HepG2 (cell line): ENCODE data around the gene C12orf60. TPM values are rescaled to one million over a fixed set of nuclear protein-coding genes. Genes with fewer than 3 reads are reported as not detected.
A peak's percentile ranks its signal among the peaks of the same experiment; 100 is the strongest.

Experiments
- GABPB1 ChIP-seq: IDR thresholded peaks from 2 replicates; pipeline ENCODE4 v1.6.1; 2016; ENCODE audit warnings: mild to moderate bottlenecking, missing genetic modification reagents, moderate library complexity, missing compliant biosample characterization
- HOXA3 ChIP-seq: sonication (generic); formaldehyde crosslinking; IDR thresholded peaks from 2 replicates; pipeline ENCODE4 v1.5.0; 2020; ENCODE audit warnings: missing genetic modification reagents
- POGZ ChIP-seq: sonication (generic); formaldehyde crosslinking; IDR thresholded peaks from 2 replicates; pipeline ENCODE4 v1.4.0; 2020; ENCODE audit warnings: mild to moderate bottlenecking, missing genetic modification reagents
- ZBTB7B ChIP-seq: sonication (generic); formaldehyde crosslinking; IDR thresholded peaks from 2 replicates; pipeline ENCODE4 v1.4.0; 2020; ENCODE audit warnings: missing genetic modification reagents
- ZNF263 ChIP-seq: sonication (generic); formaldehyde crosslinking; IDR thresholded peaks from 2 replicates; pipeline ENCODE4 v1.4.0; 2020; ENCODE audit warnings: missing genetic modification reagents
- ZNF556 ChIP-seq: sonication (generic); formaldehyde crosslinking; IDR thresholded peaks from 2 replicates; pipeline ENCODE4 v1.4.0; 2020; ENCODE audit warnings: mild to moderate bottlenecking, missing genetic modification reagents, borderline replicate concordance
- ZNF709 ChIP-seq: sonication (generic); formaldehyde crosslinking; IDR thresholded peaks from 2 replicates; pipeline ENCODE4 v1.5.0; 2020; ENCODE audit warnings: mild to moderate bottlenecking, missing genetic modification reagents
- ZNF749 ChIP-seq: sonication (generic); formaldehyde crosslinking; IDR thresholded peaks from 2 replicates; pipeline ENCODE4 v1.8.0; 2022; ENCODE audit warnings: mild to moderate bottlenecking, missing genetic modification reagents, moderate library complexity, borderline replicate concordance
- ZNF788 ChIP-seq: sonication (generic); formaldehyde crosslinking; IDR thresholded peaks from 2 replicates; pipeline ENCODE4 v1.5.0; 2020; ENCODE audit warnings: mild to moderate bottlenecking, missing genetic modification reagents, borderline replicate concordance
- polyA plus RNA-seq, 8 experiments: library from polyadenylated mRNA; depleted of rRNA in 3 of 8; stranded (reverse) in 7 of 8; unstranded in 1 of 8; fragments of >200 nt; fragmentation: Illumina TruSeq in 4 of 8; extraction: Trizol in 4 of 8; gene quantifications; 2 replicates each; pipeline versions ENCODE4 v1.2.1 to v1.2.3, GENCODE V29; 2011 to 2016; ENCODE audit warnings: low read depth in 4 of 8, missing spikeins in 1 of 8, mixed read lengths in 1 of 8; ENCODE audit not compliant: insufficient read depth in 1 of 8
- total RNA-seq, 5 experiments: library from RNA; depleted of rRNA; stranded (reverse); fragments of >200 nt; fragmentation: Illumina TruSeq; extraction: Trizol; gene quantifications; 2 replicates each; pipeline ENCODE4 v1.2.3, GENCODE V29; 2016; ENCODE audit warnings: low read depth in 1 of 5
- TF ChIP-seq, protein P1 (sequence below): sonication (generic); formaldehyde crosslinking; IDR thresholded peaks from 2 replicates; pipeline ENCODE4 v1.4.0; 2020; ENCODE audit warnings: missing genetic modification reagents, borderline replicate concordance
- TF ChIP-seq, protein P2 (sequence below): sonication (generic); formaldehyde crosslinking; IDR thresholded peaks from 2 replicates; pipeline ENCODE4 v1.4.0; 2020; ENCODE audit warnings: missing genetic modification reagents, borderline replicate concordance
- TF ChIP-seq, protein P3 (sequence below): sonication (generic); formaldehyde crosslinking; IDR thresholded peaks from 2 replicates; pipeline ENCODE4 v1.5.0; 2020; ENCODE audit warnings: missing genetic modification reagents
- TF ChIP-seq, protein P4 (sequence below): sonication (generic); formaldehyde crosslinking; IDR thresholded peaks from 2 replicates; pipeline ENCODE4 v1.5.1; 2020; ENCODE audit warnings: mild to moderate bottlenecking, missing genetic modification reagents, moderate library complexity
- TF ChIP-seq, protein P5 (sequence below): IDR thresholded peaks from 2 replicates; pipeline ENCODE4 v1.6.1; 2016; ENCODE audit warnings: low read depth

C12orf60 gene
- total and polyA plus RNA-seq, 2 of the 13 experiments (the other 11 are each of a cell fraction or from before 2014, with no cell fraction given) = 0.55 to 1.4 TPM

GRCh38 chr12:14803011-14803829 is at the start of gene C12orf60, which contains the start of gene WBP11 (continued):
- TF ChIP-seq, protein P1, sequence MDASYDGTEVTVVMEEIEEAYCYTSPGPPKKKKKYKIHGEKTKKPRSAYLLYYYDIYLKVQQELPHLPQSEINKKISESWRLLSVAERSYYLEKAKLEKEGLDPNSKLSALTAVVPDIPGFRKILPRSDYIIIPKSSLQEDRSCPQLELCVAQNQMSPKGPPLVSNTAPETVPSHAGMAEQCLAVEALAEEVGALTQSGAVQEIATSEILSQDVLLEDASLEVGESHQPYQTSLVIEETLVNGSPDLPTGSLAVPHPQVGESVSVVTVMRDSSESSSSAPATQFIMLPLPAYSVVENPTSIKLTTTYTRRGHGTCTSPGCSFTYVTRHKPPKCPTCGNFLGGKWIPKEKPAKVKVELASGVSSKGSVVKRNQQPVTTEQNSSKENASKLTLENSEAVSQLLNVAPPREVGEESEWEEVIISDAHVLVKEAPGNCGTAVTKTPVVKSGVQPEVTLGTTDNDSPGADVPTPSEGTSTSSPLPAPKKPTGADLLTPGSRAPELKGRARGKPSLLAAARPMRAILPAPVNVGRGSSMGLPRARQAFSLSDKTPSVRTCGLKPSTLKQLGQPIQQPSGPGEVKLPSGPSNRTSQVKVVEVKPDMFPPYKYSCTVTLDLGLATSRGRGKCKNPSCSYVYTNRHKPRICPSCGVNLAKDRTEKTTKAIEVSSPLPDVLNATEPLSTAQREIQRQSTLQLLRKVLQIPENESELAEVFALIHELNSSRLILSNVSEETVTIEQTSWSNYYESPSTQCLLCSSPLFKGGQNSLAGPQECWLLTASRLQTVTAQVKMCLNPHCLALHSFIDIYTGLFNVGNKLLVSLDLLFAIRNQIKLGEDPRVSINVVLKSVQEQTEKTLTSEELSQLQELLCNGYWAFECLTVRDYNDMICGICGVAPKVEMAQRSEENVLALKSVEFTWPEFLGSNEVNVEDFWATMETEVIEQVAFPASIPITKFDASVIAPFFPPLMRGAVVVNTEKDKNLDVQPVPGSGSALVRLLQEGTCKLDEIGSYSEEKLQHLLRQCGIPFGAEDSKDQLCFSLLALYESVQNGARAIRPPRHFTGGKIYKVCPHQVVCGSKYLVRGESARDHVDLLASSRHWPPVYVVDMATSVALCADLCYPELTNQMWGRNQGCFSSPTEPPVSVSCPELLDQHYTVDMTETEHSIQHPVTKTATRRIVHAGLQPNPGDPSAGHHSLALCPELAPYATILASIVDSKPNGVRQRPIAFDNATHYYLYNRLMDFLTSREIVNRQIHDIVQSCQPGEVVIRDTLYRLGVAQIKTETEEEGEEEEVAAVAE = 0 out of 2 replicates have a peak, but pooled peaks have one; percentile 56
- TF ChIP-seq, protein P2, sequence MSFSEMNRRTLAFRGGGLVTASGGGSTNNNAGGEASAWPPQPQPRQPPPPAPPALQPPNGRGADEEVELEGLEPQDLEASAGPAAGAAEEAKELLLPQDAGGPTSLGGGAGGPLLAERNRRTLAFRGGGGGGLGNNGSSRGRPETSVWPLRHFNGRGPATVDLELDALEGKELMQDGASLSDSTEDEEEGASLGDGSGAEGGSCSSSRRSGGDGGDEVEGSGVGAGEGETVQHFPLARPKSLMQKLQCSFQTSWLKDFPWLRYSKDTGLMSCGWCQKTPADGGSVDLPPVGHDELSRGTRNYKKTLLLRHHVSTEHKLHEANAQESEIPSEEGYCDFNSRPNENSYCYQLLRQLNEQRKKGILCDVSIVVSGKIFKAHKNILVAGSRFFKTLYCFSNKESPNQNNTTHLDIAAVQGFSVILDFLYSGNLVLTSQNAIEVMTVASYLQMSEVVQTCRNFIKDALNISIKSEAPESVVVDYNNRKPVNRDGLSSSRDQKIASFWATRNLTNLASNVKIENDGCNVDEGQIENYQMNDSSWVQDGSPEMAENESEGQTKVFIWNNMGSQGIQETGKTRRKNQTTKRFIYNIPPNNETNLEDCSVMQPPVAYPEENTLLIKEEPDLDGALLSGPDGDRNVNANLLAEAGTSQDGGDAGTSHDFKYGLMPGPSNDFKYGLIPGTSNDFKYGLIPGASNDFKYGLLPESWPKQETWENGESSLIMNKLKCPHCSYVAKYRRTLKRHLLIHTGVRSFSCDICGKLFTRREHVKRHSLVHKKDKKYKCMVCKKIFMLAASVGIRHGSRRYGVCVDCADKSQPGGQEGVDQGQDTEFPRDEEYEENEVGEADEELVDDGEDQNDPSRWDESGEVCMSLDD (CRISPR knock-in tag) = no peak
- TF ChIP-seq ZNF788 (CRISPR knock-in tag) (no peak), ZNF263 (CRISPR knock-in tag) (no peak), GABPB1 (peak; percentile 96), ZNF749 (CRISPR knock-in tag) (no peak), POGZ (CRISPR knock-in tag) (peak; percentile 95), ZBTB7B (no peak), ZNF709 (CRISPR knock-in tag) (no peak), HOXA3 (CRISPR knock-in tag) (peak; percentile 95), ZNF556 (CRISPR knock-in tag) (no peak)
- TF ChIP-seq, protein P3, sequence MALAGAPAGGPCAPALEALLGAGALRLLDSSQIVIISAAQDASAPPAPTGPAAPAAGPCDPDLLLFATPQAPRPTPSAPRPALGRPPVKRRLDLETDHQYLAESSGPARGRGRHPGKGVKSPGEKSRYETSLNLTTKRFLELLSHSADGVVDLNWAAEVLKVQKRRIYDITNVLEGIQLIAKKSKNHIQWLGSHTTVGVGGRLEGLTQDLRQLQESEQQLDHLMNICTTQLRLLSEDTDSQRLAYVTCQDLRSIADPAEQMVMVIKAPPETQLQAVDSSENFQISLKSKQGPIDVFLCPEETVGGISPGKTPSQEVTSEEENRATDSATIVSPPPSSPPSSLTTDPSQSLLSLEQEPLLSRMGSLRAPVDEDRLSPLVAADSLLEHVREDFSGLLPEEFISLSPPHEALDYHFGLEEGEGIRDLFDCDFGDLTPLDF (CRISPR knock-in tag) = peak; percentile 63
- TF ChIP-seq, protein P4, sequence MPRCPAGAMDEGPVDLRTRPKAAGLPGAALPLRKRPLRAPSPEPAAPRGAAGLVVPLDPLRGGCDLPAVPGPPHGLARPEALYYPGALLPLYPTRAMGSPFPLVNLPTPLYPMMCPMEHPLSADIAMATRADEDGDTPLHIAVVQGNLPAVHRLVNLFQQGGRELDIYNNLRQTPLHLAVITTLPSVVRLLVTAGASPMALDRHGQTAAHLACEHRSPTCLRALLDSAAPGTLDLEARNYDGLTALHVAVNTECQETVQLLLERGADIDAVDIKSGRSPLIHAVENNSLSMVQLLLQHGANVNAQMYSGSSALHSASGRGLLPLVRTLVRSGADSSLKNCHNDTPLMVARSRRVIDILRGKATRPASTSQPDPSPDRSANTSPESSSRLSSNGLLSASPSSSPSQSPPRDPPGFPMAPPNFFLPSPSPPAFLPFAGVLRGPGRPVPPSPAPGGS (CRISPR knock-in tag) = no peak
- TF ChIP-seq, protein P5, sequence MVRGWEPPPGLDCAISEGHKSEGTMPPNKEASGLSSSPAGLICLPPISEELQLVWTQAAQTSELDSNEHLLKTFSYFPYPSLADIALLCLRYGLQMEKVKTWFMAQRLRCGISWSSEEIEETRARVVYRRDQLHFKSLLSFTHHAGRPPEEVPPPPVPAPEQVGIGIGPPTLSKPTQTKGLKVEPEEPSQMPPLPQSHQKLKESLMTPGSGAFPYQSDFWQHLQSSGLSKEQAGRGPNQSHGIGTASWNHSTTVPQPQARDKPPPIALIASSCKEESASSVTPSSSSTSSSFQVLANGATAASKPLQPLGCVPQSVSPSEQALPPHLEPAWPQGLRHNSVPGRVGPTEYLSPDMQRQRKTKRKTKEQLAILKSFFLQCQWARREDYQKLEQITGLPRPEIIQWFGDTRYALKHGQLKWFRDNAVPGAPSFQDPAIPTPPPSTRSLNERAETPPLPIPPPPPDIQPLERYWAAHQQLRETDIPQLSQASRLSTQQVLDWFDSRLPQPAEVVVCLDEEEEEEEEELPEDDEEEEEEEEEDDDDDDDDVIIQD (CRISPR knock-in tag) = peak; percentile 72; the same call in 1 of the 2 replicates
